SU-DHL-6 (cell line): ENCODE measurements around the gene SACS.

Source experiments
- CTCF ChIP-seq: fragments of 200-600 bp; sonication (generic); IDR thresholded peaks from one replicate; pipeline ENCODE4 v1.5.1; 2017; ENCODE audit warnings: antibody characterized with exemption, mild to moderate bottlenecking, low read length, moderate library complexity; ENCODE audit not compliant: insufficient read depth, poor library complexity, severe bottlenecking
- EZH2phosphoT487 ChIP-seq: fragments of 200-600 bp; sonication (generic), shearing (Covaris generic); conservative IDR thresholded peaks from 2 replicates; pipeline ENCODE4 v1.6.1; 2018; ENCODE audit warnings: mild to moderate bottlenecking, antibody characterized with exemption, low read length, moderate library complexity, mixed read lengths

GRCh38 chr13:23365652-23366051 lies 67.8 kb downstream of the SACS start:
- TF ChIP-seq CTCF (no peak), EZH2phosphoT487 (no peak)
